Activated CD4-positive, alpha-beta memory T cell treated with anti-CD3 and anti-CD28 coated beads, Interleukin-2, amount 10 ng/mL, durations not matched to agents 7 days and 5 days (primary cell): Measurements from ENCODE around the gene ANXA3. TPM values are rescaled to one million over a fixed set of nuclear protein-coding genes. Genes with fewer than 3 reads are reported as not detected.

Source experiments
- CTCF ChIA-PET: fragments of 350-600 bp; sonication (Branson Sonifier 250); formaldehyde crosslinking; loops from one replicate; lab custom pipeline; 2021; ENCODE audit warnings: antibody characterized with exemption, inconsistent platforms; lab: Charles Lee
- POLR2A ChIA-PET: fragments of 350-600 bp; sonication (Branson Sonifier 250); formaldehyde crosslinking; loops from one replicate; lab custom pipeline; 2021; ENCODE audit warnings: antibody characterized with exemption; lab: Charles Lee
- DNase-seq: peaks from one replicate; pipeline ENCODE4 v3.0.0-alpha.2; 2020
- H3K27ac Mint-ChIP-seq: one replicate; pipeline ENCODE4 v1.8.0; 2021; ENCODE audit warnings: mild to moderate bottlenecking, mixed read lengths
- H3K27me3 Mint-ChIP-seq: one replicate; pipeline ENCODE4 v1.8.0; 2021; ENCODE audit warnings: mixed read lengths
- H3K36me3 Mint-ChIP-seq: one replicate; pipeline ENCODE4 v1.8.0; 2021; ENCODE audit warnings: low read depth, mixed read lengths
- H3K4me1 Mint-ChIP-seq: one replicate; pipeline ENCODE4 v1.8.0; 2021; ENCODE audit warnings: mixed read lengths
- H3K4me3 Mint-ChIP-seq: one replicate; pipeline ENCODE4 v1.8.0; 2021; ENCODE audit warnings: mild to moderate bottlenecking, mixed read lengths
- H3K9me3 Mint-ChIP-seq: one replicate; pipeline ENCODE4 v1.8.0; 2021; ENCODE audit warnings: mixed read lengths
- total RNA-seq, 2 experiments: library from RNA; stranded (reverse); gene quantifications; one replicate each; pipeline ENCODE4 v1.2.3, GENCODE V29; 2021

ANXA3 gene
- total RNA-seq, 2 experiments from 2014 or later: 0.38 TPM

DNA sequence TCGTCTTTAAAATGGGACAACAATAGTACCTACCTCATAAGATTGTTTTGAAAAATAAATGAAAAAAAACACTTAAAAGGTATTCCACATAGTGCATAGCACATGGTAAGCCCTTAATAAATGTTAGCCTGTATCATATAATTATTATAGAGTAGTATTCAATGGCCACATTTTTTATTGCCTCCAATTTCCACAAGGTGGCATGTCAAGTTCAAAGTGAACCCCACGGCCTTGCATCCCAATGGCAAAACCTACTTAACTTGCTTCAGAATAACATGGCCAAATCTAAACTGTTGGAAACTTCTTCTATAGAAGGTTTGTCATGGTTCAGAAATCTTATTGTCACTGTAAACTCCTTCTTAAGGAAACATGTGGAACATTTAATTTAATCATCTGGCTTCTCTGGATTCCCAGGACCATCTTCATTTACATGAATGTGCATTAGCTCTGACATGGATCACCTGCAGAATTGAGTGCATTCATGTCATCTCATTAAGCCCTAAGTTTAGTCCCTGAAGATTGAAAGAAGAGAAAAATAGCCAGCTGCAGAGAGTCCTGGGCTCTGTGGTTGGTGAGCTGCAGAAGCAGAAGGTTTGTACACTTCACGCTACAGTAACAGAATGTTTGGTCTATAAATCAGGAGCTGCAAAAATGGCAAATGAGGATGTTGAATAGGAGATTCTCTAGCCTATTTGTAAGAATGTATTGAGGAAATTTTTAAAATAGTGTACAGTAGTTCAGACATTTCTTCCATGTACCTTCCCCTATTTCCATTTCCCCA lies 61.0 kb downstream of the ANXA3 start:
- Mint-ChIP-seq H3K4me3 (no peak overlapping the region), H3K27ac (no peak overlapping the region), H3K27me3 (peaks cover 7% of the 10 kb centered on the region), H3K36me3 (no peaks in the 10 kb centered on the region), H3K4me1 (peaks cover 26% of the 10 kb centered on the region), H3K9me3 (no peaks in the 10 kb centered on the region)
- no peak for DNase-seq
- ChIA-PET POLR2A (no interaction called here), CTCF (interaction anchor here (0.7 to 4.4 kb wide), 7 partner anchors 14 to 282 kb away, joined by 3 to 20 read pairs (median 3); no protein-coding TSS in a partner anchor)

DNA sequence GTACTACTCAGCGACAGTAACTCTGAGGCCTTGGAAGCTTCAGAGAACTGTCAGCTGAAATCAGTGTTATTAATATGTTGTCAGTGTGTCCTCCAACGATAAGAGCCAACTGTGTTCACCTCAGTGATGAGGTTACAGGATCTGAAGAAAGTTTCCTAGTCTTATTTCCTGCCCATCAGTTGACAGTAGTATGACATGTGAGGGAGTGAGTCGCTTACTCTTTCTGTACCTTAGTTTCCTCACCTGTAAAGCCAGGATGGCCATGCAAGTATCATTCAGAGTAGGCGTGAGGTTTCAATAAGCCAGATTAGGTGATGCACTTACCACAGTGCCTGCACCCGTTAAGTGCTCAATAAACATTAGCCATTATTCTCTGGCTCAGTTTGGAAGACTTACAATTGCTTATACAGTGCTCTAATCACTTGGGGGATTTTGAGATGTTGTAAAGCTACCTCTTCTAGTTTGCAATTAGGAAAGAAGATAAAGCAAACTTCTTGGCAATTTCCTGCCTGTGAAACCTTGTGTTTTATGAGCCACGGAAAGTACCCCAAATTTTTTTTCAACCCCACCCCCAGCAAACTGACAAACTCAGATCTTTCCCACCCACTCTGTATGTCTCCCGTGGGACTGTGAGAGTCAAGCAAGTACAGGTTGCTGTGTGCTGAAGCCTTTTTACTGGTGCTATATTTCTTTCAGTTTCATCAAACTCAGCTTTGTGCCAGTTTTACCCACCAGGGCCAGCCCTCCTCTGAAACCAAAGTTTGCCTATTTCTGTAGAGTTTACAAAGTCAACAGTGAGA lies 62.2 kb downstream of the ANXA3 start:
- Mint-ChIP-seq H3K27me3 (no peaks in the 10 kb centered on the region), H3K36me3 (no peaks in the 10 kb centered on the region), H3K27ac (no peak overlapping the region), H3K9me3 (no peaks in the 10 kb centered on the region), H3K4me1 (peaks cover 26% of the 10 kb centered on the region), H3K4me3 (no peak overlapping the region)
- CTCF ChIA-PET: interaction anchor here (1.1 to 4.4 kb wide), 6 partner anchors 13 to 255 kb away, joined by 3 to 20 read pairs (median 4); no protein-coding TSS in a partner anchor
- POLR2A ChIA-PET: interaction anchor here (1.3 kb wide), 1 partner anchor 10 kb away, joined by 4 read pairs; no protein-coding TSS in a partner anchor
- DNase-seq: no peak

DNA sequence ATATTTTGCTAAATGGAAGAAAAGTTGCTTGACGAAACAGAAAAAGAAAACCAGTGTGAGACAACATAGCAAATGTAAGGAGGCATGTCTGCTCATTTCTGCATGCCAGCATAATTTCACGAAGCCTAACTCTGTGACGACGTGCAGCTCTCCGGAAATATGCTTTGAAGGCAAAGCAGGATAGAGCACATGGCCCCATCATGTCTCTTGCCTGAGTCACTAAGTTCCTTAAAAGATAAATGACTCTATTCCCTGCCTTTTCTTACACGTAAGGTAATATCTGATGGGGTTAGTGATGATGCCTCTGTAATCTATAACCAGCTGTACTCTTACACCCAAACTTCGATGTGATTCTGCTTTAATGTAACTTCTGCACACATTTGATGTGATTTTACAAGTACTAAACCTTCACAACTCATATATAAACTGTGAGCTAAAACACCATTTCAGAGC lies 64.5 kb downstream of the ANXA3 start:
- peaks cover 18% of the 10 kb centered on the region for H3K4me1 Mint-ChIP-seq
- DNase-seq: no peak
- no peaks in the 10 kb centered on the region for H3K9me3 Mint-ChIP-seq
- ChIA-PET POLR2A (no interaction called here), CTCF (interaction anchor here (1.5 kb wide), 1 partner anchor 28 kb away, joined by 4 read pairs; no protein-coding TSS in a partner anchor)
- no peak overlapping the region for H3K27ac Mint-ChIP-seq
- H3K4me3 Mint-ChIP-seq: no peak overlapping the region
- H3K27me3 Mint-ChIP-seq: no peaks in the 10 kb centered on the region
- no peaks in the 10 kb centered on the region for H3K36me3 Mint-ChIP-seq

DNA sequence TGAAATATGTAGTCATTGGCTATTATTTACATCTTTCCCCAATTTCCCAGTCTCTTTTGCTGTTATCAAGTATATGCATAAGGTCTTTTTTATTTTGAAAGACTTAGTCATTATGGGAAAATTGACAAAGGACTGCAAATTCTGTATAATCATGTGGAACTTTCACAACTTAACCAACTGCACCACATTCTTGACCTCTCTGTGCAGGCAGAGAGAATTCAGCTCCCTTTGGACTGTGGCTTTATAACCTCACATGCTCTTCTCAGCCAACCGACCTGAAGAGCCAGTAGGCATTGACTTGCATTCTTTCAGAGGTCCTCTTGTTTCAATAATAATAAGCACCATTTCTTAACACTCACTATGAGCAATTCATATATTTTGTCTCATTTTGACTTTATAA lies 66.9 kb downstream of the ANXA3 start:
- no peaks in the 10 kb centered on the region for H3K9me3 Mint-ChIP-seq
- H3K36me3 Mint-ChIP-seq: no peaks in the 10 kb centered on the region
- H3K27me3 Mint-ChIP-seq: no peaks in the 10 kb centered on the region
- ChIA-PET POLR2A (no interaction called here), CTCF (no interaction called here)
- H3K27ac Mint-ChIP-seq: no peak overlapping the region
- H3K4me1 Mint-ChIP-seq: peaks cover 8% of the 10 kb centered on the region
- no peak overlapping the region for H3K4me3 Mint-ChIP-seq
- DNase-seq: no peak

DNA sequence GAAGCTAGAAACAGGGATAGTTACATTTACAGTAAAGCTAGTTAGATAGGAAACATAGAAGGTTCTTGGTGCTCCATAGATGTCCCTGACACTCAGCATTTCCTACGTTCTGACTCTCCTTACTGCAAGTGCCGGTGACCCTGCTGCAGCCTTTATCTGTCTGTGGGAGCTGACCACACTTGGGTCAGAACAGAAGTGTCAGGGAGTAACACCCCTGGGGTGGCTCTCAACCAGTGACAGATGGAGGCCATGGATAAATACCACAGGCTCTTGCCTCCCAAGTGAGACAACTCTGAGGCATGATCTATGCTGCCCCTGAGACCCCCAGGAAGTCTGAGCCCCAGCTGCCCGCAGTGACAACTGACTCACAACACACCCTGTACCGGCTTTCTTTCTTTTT lies 69.8 kb downstream of the ANXA3 start:
- DNase-seq: no peak
- no peaks in the 10 kb centered on the region for H3K36me3 Mint-ChIP-seq
- H3K4me1 Mint-ChIP-seq: peaks cover 5% of the 10 kb centered on the region
- H3K4me3 Mint-ChIP-seq: no peak overlapping the region
- H3K27me3 Mint-ChIP-seq: no peaks in the 10 kb centered on the region
- no peaks in the 10 kb centered on the region for H3K9me3 Mint-ChIP-seq
- ChIA-PET POLR2A (no interaction called here), CTCF (no interaction called here)
- H3K27ac Mint-ChIP-seq: no peak overlapping the region

DNA sequence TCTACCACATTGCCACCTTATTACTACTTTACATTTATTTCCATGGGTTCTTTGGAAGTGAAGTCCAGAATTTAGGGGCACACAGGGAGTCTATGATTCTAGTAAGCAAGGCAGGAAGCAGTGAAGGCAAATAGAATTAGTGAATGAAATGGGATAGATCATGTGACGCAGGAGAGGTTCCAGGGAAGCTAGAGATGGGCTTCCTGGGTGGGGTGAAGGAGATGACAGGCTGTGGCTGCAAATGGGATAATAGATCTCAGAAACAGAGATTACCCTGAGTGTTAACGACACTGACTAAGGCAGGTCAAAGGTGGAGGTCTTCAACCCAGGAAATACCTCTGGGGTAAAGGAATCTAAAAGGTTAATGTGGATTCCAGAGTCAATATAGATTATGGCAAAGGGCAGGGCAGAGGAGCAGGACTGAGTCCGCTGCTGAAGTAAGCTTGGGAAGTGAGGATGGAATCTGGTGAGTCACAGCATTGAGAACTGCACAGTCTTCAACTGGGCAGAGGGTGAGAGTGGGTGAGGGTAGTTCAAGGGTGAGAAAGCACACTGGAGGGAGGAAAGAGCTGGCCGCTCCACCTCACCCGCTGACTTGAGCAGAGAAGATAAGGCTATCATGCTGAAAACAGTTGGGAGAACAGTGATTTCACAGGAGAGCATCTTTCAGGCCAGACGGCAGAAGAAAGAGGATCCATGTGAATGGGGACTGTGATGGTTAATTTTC lies 70.8 kb downstream of the ANXA3 start:
- no peak for DNase-seq
- H3K27ac Mint-ChIP-seq: no peak overlapping the region
- no peaks in the 10 kb centered on the region for H3K36me3 Mint-ChIP-seq
- H3K9me3 Mint-ChIP-seq: no peaks in the 10 kb centered on the region
- H3K27me3 Mint-ChIP-seq: no peaks in the 10 kb centered on the region
- no peak overlapping the region for H3K4me3 Mint-ChIP-seq
- ChIA-PET POLR2A (no interaction called here), CTCF (no interaction called here)
- peaks cover 11% of the 10 kb centered on the region for H3K4me1 Mint-ChIP-seq

DNA sequence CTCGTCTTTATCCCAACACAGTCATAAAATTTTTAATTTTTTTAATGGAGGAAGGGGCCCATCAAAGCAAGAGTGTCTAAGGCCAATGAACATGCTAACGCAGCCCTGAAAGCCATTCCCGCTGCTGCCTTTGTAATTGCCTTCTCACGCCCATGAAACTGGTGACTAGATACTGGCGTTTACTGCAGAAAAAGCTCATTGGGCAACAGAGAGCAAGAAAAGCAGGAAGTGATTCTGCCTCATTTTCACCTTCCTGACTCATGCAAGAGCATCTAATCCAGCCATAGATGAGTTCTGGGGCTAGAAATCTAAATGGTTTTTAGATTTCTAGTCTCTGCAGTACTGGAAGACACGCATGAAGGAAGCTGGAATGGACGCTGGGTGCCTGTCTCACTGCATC lies 72.5 kb downstream of the ANXA3 start:
- no peaks in the 10 kb centered on the region for H3K36me3 Mint-ChIP-seq
- no peaks in the 10 kb centered on the region for H3K9me3 Mint-ChIP-seq
- H3K4me1 Mint-ChIP-seq: peaks cover 13% of the 10 kb centered on the region
- CTCF ChIA-PET: no interaction called here
- POLR2A ChIA-PET: interaction anchor here (1.3 kb wide), 1 partner anchor 10 kb away, joined by 4 read pairs; no protein-coding TSS in a partner anchor
- H3K4me3 Mint-ChIP-seq: no peak overlapping the region
- H3K27ac Mint-ChIP-seq: no peak overlapping the region
- H3K27me3 Mint-ChIP-seq: no peaks in the 10 kb centered on the region
- no peak for DNase-seq

DNA sequence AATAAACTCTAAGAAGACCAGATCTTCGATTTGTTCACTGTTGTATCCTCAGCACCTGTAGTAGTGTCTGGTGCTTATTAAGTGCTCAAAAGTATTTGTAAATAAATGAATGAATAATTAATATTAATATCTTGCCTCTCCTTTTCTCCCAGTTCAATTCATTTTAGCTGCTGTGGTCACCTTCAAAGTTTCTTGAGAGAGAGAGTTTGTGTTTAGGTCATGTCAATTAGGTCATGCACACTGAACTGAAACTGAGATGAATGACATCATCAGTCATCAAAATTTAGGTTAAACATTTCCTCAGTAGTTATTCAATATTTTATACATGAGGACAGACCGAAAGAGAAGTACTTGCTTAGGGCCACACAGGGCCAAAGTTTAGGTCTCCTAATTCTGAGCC lies 73.5 kb downstream of the ANXA3 start:
- Mint-ChIP-seq H3K27me3 (no peaks in the 10 kb centered on the region), H3K9me3 (no peaks in the 10 kb centered on the region), H3K4me1 (peaks cover 13% of the 10 kb centered on the region), H3K4me3 (no peak overlapping the region), H3K36me3 (no peaks in the 10 kb centered on the region), H3K27ac (no peak overlapping the region)
- DNase-seq: no peak
- ChIA-PET POLR2A (no interaction called here), CTCF (no interaction called here)

DNA sequence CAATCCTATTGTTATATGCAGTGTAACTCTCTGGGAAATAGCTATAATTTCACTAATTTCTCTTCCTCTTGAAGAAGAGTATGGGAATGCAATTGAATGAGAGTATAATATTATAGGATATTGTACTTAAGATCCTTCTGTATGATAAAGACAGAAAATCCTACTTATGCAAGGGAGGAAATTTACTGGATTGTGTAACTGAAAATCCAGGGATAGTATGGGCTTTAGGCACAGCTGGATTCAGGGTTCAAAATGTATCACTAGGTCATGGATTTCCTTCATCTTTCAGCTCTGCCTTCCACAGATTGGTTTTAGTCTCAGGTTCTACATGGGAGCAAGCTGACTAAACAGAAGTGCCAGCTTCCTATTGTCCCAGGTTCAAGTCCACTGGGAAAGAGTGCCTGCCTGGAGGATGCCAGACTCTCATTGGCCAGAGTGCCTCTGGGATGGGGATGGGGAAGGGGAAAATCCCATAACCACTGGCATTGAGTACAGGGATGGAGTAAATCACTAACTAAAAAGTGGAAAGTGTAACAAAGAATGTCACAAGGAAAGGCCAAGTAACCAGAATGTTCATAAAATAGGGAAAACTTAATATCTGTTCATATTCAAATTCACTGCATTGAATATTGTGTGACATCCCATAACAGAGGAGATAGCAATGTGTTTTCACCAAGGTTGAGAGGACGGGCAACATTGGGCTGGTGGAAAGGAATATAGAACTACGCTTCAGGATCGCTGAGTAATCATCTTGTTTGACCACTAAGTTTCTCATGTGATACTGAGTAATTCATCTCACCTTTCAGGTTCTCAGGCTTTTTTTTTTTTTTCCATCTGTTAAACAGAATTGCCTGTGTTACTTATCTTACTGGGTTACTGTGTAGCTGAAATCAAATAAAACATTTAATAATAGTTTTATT lies 75.7 kb downstream of the ANXA3 start:
- Mint-ChIP-seq H3K36me3 (no peaks in the 10 kb centered on the region), H3K9me3 (no peaks in the 10 kb centered on the region), H3K4me3 (no peak overlapping the region), H3K27ac (no peak overlapping the region), H3K27me3 (peaks cover 6% of the 10 kb centered on the region), H3K4me1 (peaks cover 13% of the 10 kb centered on the region)
- no peak for DNase-seq
- POLR2A ChIA-PET: no interaction called here
- CTCF ChIA-PET: interaction anchor here (1.7 kb wide), 1 partner anchor 14 kb away, joined by 4 read pairs; no protein-coding TSS in a partner anchor

DNA sequence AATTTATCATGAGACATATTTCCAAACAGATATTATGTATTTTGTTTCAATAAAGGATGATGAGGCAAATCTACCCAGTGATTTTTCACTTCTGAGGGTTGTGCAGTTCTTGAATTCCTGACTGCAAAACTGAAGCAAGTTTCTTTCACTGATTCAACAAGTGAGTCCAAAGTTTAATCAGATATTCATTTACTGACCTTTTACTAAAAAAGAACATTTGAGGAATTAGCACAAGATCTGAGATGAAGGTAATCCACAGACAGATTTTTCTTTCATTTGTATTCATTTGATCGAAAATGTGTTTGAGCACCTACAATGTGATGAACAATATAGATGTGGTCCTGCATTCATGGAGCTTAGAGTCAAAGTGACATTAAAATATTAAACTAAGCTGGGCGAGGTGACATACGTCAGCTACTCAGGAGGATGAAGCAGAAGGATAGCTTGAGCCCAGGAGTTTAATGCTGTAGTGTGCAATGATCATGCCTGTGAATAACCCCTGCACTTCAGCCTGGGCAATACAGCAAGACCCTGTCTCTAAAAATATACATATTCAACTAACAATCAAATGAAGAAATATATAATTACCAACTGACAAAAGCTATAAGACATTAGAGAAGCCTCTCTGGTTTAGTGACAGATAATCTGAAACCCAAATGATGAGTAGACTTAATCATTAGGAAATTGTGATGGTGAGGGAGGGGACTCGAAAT lies 76.6 kb downstream of the ANXA3 start:
- H3K27ac Mint-ChIP-seq: no peak overlapping the region
- ChIA-PET POLR2A (interaction anchor here (0.6 kb wide), 1 partner anchor 10 kb away, joined by 4 read pairs; no protein-coding TSS in a partner anchor), CTCF (interaction anchor here (0.7 to 0.8 kb wide), 2 partner anchors 17 to 66 kb away, joined by 3 read pairs; no protein-coding TSS in a partner anchor)
- H3K4me1 Mint-ChIP-seq: peaks cover 13% of the 10 kb centered on the region
- no peaks in the 10 kb centered on the region for H3K9me3 Mint-ChIP-seq
- no peak overlapping the region for H3K4me3 Mint-ChIP-seq
- H3K36me3 Mint-ChIP-seq: no peaks in the 10 kb centered on the region
- no peak for DNase-seq
- peaks cover 8% of the 10 kb centered on the region for H3K27me3 Mint-ChIP-seq

DNA sequence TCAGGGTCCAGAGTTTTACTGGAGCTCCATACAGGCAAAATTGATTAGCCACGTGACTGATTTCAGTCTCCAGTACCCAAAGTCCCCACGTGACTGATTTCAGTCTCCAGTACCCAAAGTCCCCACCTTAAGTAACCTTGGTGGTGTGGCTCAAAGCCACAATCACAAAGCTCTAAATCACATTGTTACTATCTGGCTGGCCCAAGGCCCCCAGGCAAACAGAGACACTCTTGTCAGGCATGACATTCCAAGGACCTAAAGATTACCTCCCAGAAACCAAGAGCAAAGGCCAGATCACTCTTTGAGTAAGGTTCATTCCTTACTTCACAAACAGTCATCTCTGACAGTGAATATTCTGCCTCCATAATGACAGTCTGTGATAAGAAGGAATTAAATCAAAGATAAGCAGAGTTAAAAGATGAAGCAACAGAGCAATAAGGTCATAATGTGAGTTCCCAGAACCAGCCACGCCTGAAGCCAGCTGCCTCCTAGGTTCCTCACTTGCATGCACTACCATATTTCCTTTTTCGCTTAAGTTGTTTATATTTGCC lies 78.5 kb downstream of the ANXA3 start:
- ChIA-PET POLR2A (no interaction called here), CTCF (no interaction called here)
- H3K4me1 Mint-ChIP-seq: peaks cover 9% of the 10 kb centered on the region
- no peaks in the 10 kb centered on the region for H3K9me3 Mint-ChIP-seq
- no peaks in the 10 kb centered on the region for H3K36me3 Mint-ChIP-seq
- no peak for DNase-seq
- peaks cover 15% of the 10 kb centered on the region for H3K27me3 Mint-ChIP-seq
- no peak overlapping the region for H3K27ac Mint-ChIP-seq
- H3K4me3 Mint-ChIP-seq: no peak overlapping the region
